HepG2 (cell line): ENCODE measurements around the gene SNIP1. TPM values are rescaled to one million over a fixed set of nuclear protein-coding genes. Genes with fewer than 3 reads are reported as not detected.

Experiments
- DPF2 ChIP-seq: sonication (generic); formaldehyde crosslinking; IDR thresholded peaks from 2 replicates; pipeline ENCODE4 v1.4.0; 2020; ENCODE audit warnings: mild to moderate bottlenecking, low read depth, missing genetic modification reagents, borderline replicate concordance
- GABPA ChIP-seq, 2 experiments: IDR thresholded peaks; 2 replicates each; pipeline ENCODE4 v1.6.1; 2011 to 2016; ENCODE audit warnings: low read depth in 2 of 2, low read length in 1 of 2, missing biosample characterization in 1 of 2, missing genetic modification characterization in 1 of 2
- KAT8 ChIP-seq: IDR thresholded peaks from 2 replicates; pipeline ENCODE4 v1.6.1; 2016; ENCODE audit warnings: missing genetic modification reagents, missing compliant biosample characterization
- MIER3 ChIP-seq: IDR thresholded peaks from 2 replicates; pipeline ENCODE4 v1.6.1; 2016; ENCODE audit warnings: missing compliant biosample characterization, borderline replicate concordance
- MIXL1 ChIP-seq: IDR thresholded peaks from 2 replicates; pipeline ENCODE4 v1.6.1; 2016
- NCOR1 ChIP-seq: fragments of 200-600 bp; sonication (generic); IDR thresholded peaks from 2 replicates; pipeline ENCODE4 v1.7.0; 2017; ENCODE audit warnings: antibody characterized with exemption, low read length, borderline replicate concordance
- SNRNP70 ChIP-seq: fragments of 200-400 bp; formaldehyde crosslinking; IDR thresholded peaks from 2 replicates; pipeline ENCODE4 v1.6.1; 2017; ENCODE audit warnings: mild to moderate bottlenecking, low read depth, low read length, moderate library complexity
- SRSF9 ChIP-seq: fragments of 200-400 bp; formaldehyde crosslinking; IDR thresholded peaks from 2 replicates; pipeline ENCODE4 v1.6.1; 2018; ENCODE audit warnings: borderline replicate concordance, mild to moderate bottlenecking, low read depth, low read length; ENCODE audit not compliant: insufficient read depth, poor library complexity, severe bottlenecking
- XRCC5 ChIP-seq: fragments of 200-400 bp; formaldehyde crosslinking; optimal IDR thresholded peaks from 2 replicates; pipeline ENCODE3; 2017; ENCODE audit warnings: mild to moderate bottlenecking, low read length
- ZC3H4 ChIP-seq: sonication (generic); formaldehyde crosslinking; IDR thresholded peaks from 2 replicates; pipeline ENCODE4 v1.4.0; 2020; ENCODE audit warnings: missing genetic modification reagents, borderline replicate concordance
- ZFX ChIP-seq: sonication (generic); formaldehyde crosslinking; IDR thresholded peaks from 2 replicates; pipeline ENCODE4 v1.4.0; 2020; ENCODE audit warnings: mild to moderate bottlenecking, low read depth, missing genetic modification reagents, moderate library complexity
- ZNF234 ChIP-seq: sonication (generic); formaldehyde crosslinking; conservative IDR thresholded peaks from 2 replicates; pipeline ENCODE4 v1.5.1; 2020; ENCODE audit warnings: mild to moderate bottlenecking, missing genetic modification reagents
- ZNF383 ChIP-seq: sonication (generic); formaldehyde crosslinking; IDR thresholded peaks from 2 replicates; pipeline ENCODE4 v1.4.0; 2020; ENCODE audit warnings: missing genetic modification reagents, mild to moderate bottlenecking, borderline replicate concordance
- ZNF660 ChIP-seq: sonication (generic); formaldehyde crosslinking; IDR thresholded peaks from 2 replicates; pipeline ENCODE4 v1.5.1; 2020; ENCODE audit warnings: mild to moderate bottlenecking, low read depth, missing genetic modification reagents, borderline replicate concordance
- ZNF746 ChIP-seq: sonication (generic); formaldehyde crosslinking; IDR thresholded peaks from 2 replicates; pipeline ENCODE4 v1.8.0; 2022; ENCODE audit warnings: mild to moderate bottlenecking, missing genetic modification reagents
- ZNF782 ChIP-seq: sonication (generic); formaldehyde crosslinking; IDR thresholded peaks from 2 replicates; pipeline ENCODE4 v1.4.0; 2020; ENCODE audit warnings: missing genetic modification reagents, mild to moderate bottlenecking, borderline replicate concordance
- polyA plus RNA-seq, 8 experiments: library from polyadenylated mRNA; depleted of rRNA in 3 of 8; stranded (reverse) in 7 of 8; unstranded in 1 of 8; fragments of >200 nt; fragmentation: Illumina TruSeq in 4 of 8; extraction: Trizol in 4 of 8; gene quantifications; 2 replicates each; pipeline versions ENCODE4 v1.2.1 to v1.2.3, GENCODE V29; 2011 to 2016; ENCODE audit warnings: low read depth in 4 of 8, missing spikeins in 1 of 8, mixed read lengths in 1 of 8; ENCODE audit not compliant: insufficient read depth in 1 of 8
- total RNA-seq, 5 experiments: library from RNA; depleted of rRNA; stranded (reverse); fragments of >200 nt; fragmentation: Illumina TruSeq; extraction: Trizol; gene quantifications; 2 replicates each; pipeline ENCODE4 v1.2.3, GENCODE V29; 2016; ENCODE audit warnings: low read depth in 1 of 5
- TF ChIP-seq, protein P1 (sequence below): sonication (generic); formaldehyde crosslinking; IDR thresholded peaks from 2 replicates; pipeline ENCODE4 v1.4.0; 2020; ENCODE audit warnings: missing genetic modification reagents, borderline replicate concordance
- TF ChIP-seq, protein P2 (sequence below): sonication (generic); formaldehyde crosslinking; conservative IDR thresholded peaks from 2 replicates; pipeline ENCODE4 v1.5.0; 2020; ENCODE audit warnings: missing genetic modification reagents
- TF ChIP-seq, protein P3 (sequence below): sonication (generic); formaldehyde crosslinking; IDR thresholded peaks from 2 replicates; pipeline ENCODE4 v1.4.0; 2020; ENCODE audit warnings: missing genetic modification reagents, mild to moderate bottlenecking, borderline replicate concordance

SNIP1 gene
- total and polyA plus RNA-seq, 2 of the 13 experiments (the other 11 are each of a cell fraction or from before 2014, with no cell fraction given), result 5.5 to 11.2 TPM

DNA sequence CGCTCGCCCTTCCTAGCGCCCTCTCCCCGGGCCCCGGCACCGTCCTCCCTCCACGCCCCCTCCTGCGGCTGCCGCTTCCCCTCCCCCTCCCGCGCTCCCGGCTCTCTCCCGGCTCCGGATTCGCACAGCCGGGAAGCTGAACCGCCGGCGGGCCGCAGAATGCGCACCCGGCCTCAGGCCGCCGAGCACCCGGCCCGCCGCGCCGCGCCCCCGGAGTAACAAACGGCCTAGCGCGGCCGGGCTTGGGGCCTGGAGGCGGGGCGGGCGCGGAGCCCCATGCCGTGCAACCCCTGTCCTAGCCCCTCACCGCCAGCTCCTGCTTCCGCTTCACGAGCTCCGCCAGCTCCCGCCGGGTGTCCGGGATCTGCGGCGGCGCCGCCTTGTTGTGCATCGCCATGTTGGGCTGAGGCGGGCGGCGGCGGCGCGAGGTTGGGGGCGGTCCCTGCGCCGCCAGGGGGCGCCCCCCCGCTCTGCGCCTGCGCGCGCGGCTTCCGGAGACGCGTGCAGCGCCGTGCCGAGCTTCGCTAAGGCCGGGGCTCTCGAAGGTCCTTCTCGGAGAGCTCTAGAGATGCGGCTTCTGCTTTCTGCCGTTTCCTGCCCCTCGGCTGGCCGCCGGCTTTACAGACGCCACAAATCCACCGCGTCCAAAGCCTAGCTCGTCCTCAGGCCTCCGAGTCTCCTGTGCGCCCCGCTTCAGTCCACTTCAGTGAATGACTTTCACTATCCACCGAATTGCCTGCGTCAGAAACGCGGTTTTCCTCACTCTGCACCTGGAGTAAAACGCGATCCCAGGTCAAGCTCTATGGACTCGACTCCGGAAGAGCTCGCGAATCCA, 39.5 kb downstream of the SNIP1 start, which contains the start of gene MEAF6 (continued):
- TF ChIP-seq, protein P1, sequence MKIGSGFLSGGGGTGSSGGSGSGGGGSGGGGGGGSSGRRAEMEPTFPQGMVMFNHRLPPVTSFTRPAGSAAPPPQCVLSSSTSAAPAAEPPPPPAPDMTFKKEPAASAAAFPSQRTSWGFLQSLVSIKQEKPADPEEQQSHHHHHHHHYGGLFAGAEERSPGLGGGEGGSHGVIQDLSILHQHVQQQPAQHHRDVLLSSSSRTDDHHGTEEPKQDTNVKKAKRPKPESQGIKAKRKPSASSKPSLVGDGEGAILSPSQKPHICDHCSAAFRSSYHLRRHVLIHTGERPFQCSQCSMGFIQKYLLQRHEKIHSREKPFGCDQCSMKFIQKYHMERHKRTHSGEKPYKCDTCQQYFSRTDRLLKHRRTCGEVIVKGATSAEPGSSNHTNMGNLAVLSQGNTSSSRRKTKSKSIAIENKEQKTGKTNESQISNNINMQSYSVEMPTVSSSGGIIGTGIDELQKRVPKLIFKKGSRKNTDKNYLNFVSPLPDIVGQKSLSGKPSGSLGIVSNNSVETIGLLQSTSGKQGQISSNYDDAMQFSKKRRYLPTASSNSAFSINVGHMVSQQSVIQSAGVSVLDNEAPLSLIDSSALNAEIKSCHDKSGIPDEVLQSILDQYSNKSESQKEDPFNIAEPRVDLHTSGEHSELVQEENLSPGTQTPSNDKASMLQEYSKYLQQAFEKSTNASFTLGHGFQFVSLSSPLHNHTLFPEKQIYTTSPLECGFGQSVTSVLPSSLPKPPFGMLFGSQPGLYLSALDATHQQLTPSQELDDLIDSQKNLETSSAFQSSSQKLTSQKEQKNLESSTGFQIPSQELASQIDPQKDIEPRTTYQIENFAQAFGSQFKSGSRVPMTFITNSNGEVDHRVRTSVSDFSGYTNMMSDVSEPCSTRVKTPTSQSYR (CRISPR knock-in tag), result no peak
- TF ChIP-seq, protein P2, sequence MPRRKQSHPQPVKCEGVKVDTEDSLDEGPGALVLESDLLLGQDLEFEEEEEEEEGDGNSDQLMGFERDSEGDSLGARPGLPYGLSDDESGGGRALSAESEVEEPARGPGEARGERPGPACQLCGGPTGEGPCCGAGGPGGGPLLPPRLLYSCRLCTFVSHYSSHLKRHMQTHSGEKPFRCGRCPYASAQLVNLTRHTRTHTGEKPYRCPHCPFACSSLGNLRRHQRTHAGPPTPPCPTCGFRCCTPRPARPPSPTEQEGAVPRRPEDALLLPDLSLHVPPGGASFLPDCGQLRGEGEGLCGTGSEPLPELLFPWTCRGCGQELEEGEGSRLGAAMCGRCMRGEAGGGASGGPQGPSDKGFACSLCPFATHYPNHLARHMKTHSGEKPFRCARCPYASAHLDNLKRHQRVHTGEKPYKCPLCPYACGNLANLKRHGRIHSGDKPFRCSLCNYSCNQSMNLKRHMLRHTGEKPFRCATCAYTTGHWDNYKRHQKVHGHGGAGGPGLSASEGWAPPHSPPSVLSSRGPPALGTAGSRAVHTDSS (CRISPR knock-in tag), result no peak
- peak; percentile 76 for TF ChIP-seq ZFX (CRISPR knock-in tag)
- no peak; the same call in 1 of the 2 replicates for TF ChIP-seq ZNF746
- 0 out of 2 replicates have a peak, but pooled peaks have one; percentile 87 for TF ChIP-seq ZNF782 (CRISPR knock-in tag)
- no peak for TF ChIP-seq GABPA (IDR thresholded peaks at IDR 0.05; ENCODE audit: low read depth, low read length)
- TF ChIP-seq GABPA (CRISPR knock-in tag; IDR thresholded peaks at IDR 0.05; ENCODE audit: low read depth), result peak; percentile 42; the same call in 1 of the 2 replicates
- TF ChIP-seq XRCC5, result peak; percentile 80
- no peak for TF ChIP-seq MIER3 (CRISPR knock-in tag)
- TF ChIP-seq ZNF383 (CRISPR knock-in tag), result no peak
- TF ChIP-seq SNRNP70, result no peak
- no peak for TF ChIP-seq NCOR1
- TF ChIP-seq KAT8, result peak; percentile 65; the same call in 1 of the 2 replicates
- no peak for TF ChIP-seq DPF2
- no peak for TF ChIP-seq MIXL1 (CRISPR knock-in tag)
- TF ChIP-seq, protein P3, sequence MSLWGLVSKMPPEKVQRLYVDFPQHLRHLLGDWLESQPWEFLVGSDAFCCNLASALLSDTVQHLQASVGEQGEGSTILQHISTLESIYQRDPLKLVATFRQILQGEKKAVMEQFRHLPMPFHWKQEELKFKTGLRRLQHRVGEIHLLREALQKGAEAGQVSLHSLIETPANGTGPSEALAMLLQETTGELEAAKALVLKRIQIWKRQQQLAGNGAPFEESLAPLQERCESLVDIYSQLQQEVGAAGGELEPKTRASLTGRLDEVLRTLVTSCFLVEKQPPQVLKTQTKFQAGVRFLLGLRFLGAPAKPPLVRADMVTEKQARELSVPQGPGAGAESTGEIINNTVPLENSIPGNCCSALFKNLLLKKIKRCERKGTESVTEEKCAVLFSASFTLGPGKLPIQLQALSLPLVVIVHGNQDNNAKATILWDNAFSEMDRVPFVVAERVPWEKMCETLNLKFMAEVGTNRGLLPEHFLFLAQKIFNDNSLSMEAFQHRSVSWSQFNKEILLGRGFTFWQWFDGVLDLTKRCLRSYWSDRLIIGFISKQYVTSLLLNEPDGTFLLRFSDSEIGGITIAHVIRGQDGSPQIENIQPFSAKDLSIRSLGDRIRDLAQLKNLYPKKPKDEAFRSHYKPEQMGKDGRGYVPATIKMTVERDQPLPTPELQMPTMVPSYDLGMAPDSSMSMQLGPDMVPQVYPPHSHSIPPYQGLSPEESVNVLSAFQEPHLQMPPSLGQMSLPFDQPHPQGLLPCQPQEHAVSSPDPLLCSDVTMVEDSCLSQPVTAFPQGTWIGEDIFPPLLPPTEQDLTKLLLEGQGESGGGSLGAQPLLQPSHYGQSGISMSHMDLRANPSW (CRISPR knock-in tag), result no peak; the same call in 1 of the 2 replicates
- TF ChIP-seq ZNF234 (CRISPR knock-in tag), result no peak; the same call in 1 of the 2 replicates
- no peak for TF ChIP-seq ZC3H4 (CRISPR knock-in tag)
- TF ChIP-seq SRSF9, result no peak
- TF ChIP-seq ZNF660, result no peak
